Measurements from ENCODE around the gene MED13L. TPM values are rescaled to one million over a fixed set of nuclear protein-coding genes. Genes with fewer than 3 reads are reported as not detected.

MED13L gene
- total and polyA plus RNA-seq, 2 donors (not counting 1 experiment from before 2014, with no cell fraction given), result 20.3 to 207 TPM

DNA sequence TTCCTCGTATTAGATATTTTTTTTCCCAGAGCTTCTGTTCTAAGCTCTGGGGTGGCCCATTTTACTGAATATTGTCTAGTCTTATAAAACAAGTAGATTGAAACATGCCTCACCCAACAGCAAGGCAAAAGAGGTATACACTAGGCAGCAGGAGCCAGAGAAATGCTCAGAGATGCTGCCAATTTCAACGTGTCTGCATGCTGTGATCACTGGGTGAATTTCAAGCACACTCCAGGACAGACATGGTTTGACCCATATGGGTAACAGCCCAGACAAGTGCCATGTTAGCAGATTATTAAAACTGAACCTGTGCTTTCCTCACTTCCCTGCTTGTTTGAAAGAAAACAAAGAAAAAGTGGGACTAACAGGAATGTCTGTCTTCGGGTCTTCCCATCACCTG, 321.3 kb downstream of the MED13L start:
- H3K27ac ChIP-seq (ENCODE audit: low read length in 2 of 2), result no peak overlapping the region
- H3K4me3 ChIP-seq (ENCODE audit: control extremely low read depth in 1 of 5, extremely low read depth in 1 of 5, insufficient read depth in 1 of 5, low read depth in 2 of 5, low read length in 4 of 5), result no peak overlapping the region
- no peaks in the 10 kb centered on the region for H3K4me1 ChIP-seq (ENCODE audit: control insufficient read depth in 2 of 2, insufficient read depth in 2 of 2, low read length in 2 of 2)
- intact Hi-C loops (cut with micrococcal nuclease), result no loop called here
- H3K9me3 ChIP-seq (ENCODE audit: control extremely low read depth in 1 of 3, control insufficient read depth in 2 of 3, insufficient read depth in 1 of 3, low read length in 2 of 3), result no peaks in the 10 kb centered on the region
- no peaks in the 10 kb centered on the region for H3K27me3 ChIP-seq (replicated peaks in 1 of 4; ENCODE audit: control extremely low read depth in 1 of 4, control insufficient read depth in 3 of 4, insufficient read depth in 4 of 4, low read length in 3 of 4)
- ChIA-PET POLR2A (no interaction called here), CTCF (no interaction called here)
- H3K4me3 Mint-ChIP-seq, result no peak overlapping the region
- H3K27me3 Mint-ChIP-seq, result no peaks in the 10 kb centered on the region
- H3K9me3 Mint-ChIP-seq (ENCODE audit: insufficient read depth), result no peaks in the 10 kb centered on the region
- 92% methylated on average over 2 of the region's 3 CpGs for WGBS (ENCODE audit: insufficient coverage)
- no peak overlapping the region for H2AFZ ChIP-seq (ENCODE audit: insufficient read depth, low read depth, low read length, poor library complexity, severe bottlenecking)
- no peak overlapping the region for H3K4me2 ChIP-seq (replicated peaks; ENCODE audit: low read depth, low read length, poor library complexity, severe bottlenecking)
- no peaks in the 10 kb centered on the region for H3K79me2 ChIP-seq (ENCODE audit: control insufficient read depth, insufficient read depth, low read length)
- ATAC-seq (ENCODE audit: low read depth) (no peak), DNase-seq (no peak)
- no peaks in the 10 kb centered on the region for H3K4me1 Mint-ChIP-seq
- peaks cover 0 to 29% of the 10 kb centered on the region in 2 experiments for H3K36me3 ChIP-seq (replicated peaks in 1 of 2; ENCODE audit: control extremely low read depth in 1 of 2, control insufficient read depth in 1 of 2, extremely low read depth in 1 of 2, insufficient read depth in 2 of 2, low read length in 1 of 2)
- H3K27ac Mint-ChIP-seq, result no peak overlapping the region
- TF ChIP-seq, protein P1, sequence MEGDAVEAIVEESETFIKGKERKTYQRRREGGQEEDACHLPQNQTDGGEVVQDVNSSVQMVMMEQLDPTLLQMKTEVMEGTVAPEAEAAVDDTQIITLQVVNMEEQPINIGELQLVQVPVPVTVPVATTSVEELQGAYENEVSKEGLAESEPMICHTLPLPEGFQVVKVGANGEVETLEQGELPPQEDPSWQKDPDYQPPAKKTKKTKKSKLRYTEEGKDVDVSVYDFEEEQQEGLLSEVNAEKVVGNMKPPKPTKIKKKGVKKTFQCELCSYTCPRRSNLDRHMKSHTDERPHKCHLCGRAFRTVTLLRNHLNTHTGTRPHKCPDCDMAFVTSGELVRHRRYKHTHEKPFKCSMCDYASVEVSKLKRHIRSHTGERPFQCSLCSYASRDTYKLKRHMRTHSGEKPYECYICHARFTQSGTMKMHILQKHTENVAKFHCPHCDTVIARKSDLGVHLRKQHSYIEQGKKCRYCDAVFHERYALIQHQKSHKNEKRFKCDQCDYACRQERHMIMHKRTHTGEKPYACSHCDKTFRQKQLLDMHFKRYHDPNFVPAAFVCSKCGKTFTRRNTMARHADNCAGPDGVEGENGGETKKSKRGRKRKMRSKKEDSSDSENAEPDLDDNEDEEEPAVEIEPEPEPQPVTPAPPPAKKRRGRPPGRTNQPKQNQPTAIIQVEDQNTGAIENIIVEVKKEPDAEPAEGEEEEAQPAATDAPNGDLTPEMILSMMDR (IDR thresholded peaks at IDR 0.05), result no peak
- TF ChIP-seq EZH2 (IDR thresholded peaks at IDR 0.05; ENCODE audit: borderline replicate concordance, insufficient read depth, low read depth, low read length, poor library complexity, severe bottlenecking), result no peak
- no peak overlapping the region for H3K9ac ChIP-seq (ENCODE audit: low read length)
- H4K20me1 ChIP-seq (ENCODE audit: control insufficient read depth, insufficient read depth, low read length, poor library complexity, severe bottlenecking), result no peaks in the 10 kb centered on the region

DNA sequence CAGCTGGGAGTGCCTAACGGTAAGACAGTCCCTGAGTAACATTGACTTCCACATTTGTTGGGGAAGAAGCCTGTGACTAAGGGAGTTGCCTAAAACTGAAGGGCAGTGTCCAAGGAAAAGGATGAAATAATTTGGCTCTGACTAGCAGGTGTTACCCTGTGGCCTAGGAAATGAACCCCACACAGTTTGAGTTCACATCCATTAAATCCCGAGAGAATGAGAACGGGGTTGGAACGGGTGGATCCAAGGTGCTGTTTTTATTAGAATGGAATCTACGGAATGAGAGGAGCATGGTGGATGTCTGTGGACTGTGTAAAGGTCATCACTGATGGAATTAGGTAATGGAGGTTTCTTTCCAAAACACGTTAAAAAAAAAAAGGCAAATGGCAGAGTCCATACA, 324.0 kb downstream of the MED13L start:
- H3K4me2 ChIP-seq (replicated peaks; ENCODE audit: low read depth, low read length, poor library complexity, severe bottlenecking), result no peak overlapping the region

More for the DNA sequence above, 324.0 kb downstream of the MED13L start:
- Histone ChIP-seq H3K9ac (ENCODE audit: low read length) (no peak overlapping the region), H4K20me1 (ENCODE audit: control insufficient read depth, insufficient read depth, low read length, poor library complexity, severe bottlenecking) (no peaks in the 10 kb centered on the region), H3K36me3 (replicated peaks in 1 of 2; ENCODE audit: control extremely low read depth in 1 of 2, control insufficient read depth in 1 of 2, extremely low read depth in 1 of 2, insufficient read depth in 2 of 2, low read length in 1 of 2) (peaks cover 0 to 9% of the 10 kb centered on the region in 2 experiments), H3K4me1 (ENCODE audit: control insufficient read depth in 2 of 2, insufficient read depth in 2 of 2, low read length in 2 of 2) (no peaks in the 10 kb centered on the region), H3K27me3 (replicated peaks in 1 of 4; ENCODE audit: control extremely low read depth in 1 of 4, control insufficient read depth in 3 of 4, insufficient read depth in 4 of 4, low read length in 3 of 4) (no peaks in the 10 kb centered on the region), H2AFZ (ENCODE audit: insufficient read depth, low read depth, low read length, poor library complexity, severe bottlenecking) (no peak overlapping the region), H3K79me2 (ENCODE audit: control insufficient read depth, insufficient read depth, low read length) (no peaks in the 10 kb centered on the region), H3K9me3 (ENCODE audit: control extremely low read depth in 1 of 3, control insufficient read depth in 2 of 3, insufficient read depth in 1 of 3, low read length in 2 of 3) (no peaks in the 10 kb centered on the region), H3K4me3 (ENCODE audit: control extremely low read depth in 1 of 5, extremely low read depth in 1 of 5, insufficient read depth in 1 of 5, low read depth in 2 of 5, low read length in 4 of 5) (no peak overlapping the region), H3K27ac (ENCODE audit: low read length in 2 of 2) (no peak overlapping the region)
- CTCF ChIA-PET, result no interaction called here
- no peaks in the 10 kb centered on the region for H3K9me3 Mint-ChIP-seq (ENCODE audit: insufficient read depth)
- no peaks in the 10 kb centered on the region for H3K4me1 Mint-ChIP-seq
- DNase-seq (no peak), ATAC-seq (ENCODE audit: low read depth) (no peak)
- no peak overlapping the region for H3K27ac Mint-ChIP-seq
- H3K27me3 Mint-ChIP-seq, result no peaks in the 10 kb centered on the region
- WGBS (ENCODE audit: insufficient coverage), result 89% methylated on average over 4 of the region's 6 CpGs
- TF ChIP-seq EZH2 (IDR thresholded peaks at IDR 0.05; ENCODE audit: borderline replicate concordance, insufficient read depth, low read depth, low read length, poor library complexity, severe bottlenecking), result no peak
- TF ChIP-seq, protein P1 (IDR thresholded peaks at IDR 0.05), result no peak
- POLR2A ChIA-PET, result no interaction called here
- intact Hi-C loops (cut with micrococcal nuclease), result no loop called here
- H3K4me3 Mint-ChIP-seq, result no peak overlapping the region

Data from B cell (primary cell).